GM23338 (cell line): ENCODE results near the gene UST.

ENCODE experiments used
- EZH2 ChIP-seq: fragments of 200-600 bp; sonication (generic); IDR thresholded peaks from one replicate; pipeline ENCODE4 v1.8.0; 2017; ENCODE audit warnings: antibody characterized with exemption, mild to moderate bottlenecking, low read depth; ENCODE audit not compliant: unreplicated experiment
- POLR2AphosphoS5 ChIP-seq: IDR thresholded peaks from 2 replicates; pipeline ENCODE4 v1.6.1; 2016; ENCODE audit warnings: antibody characterized with exemption, low read depth
- TF ChIP-seq, protein P1 (sequence below), 2 experiments: fragments of 200-600 bp in 1 of 2; sonication (generic) in 1 of 2; conservative IDR thresholded peaks; 2 replicates each; pipeline versions ENCODE4 v1.5.1 to v1.6.1; 2016 to 2017; ENCODE audit warnings: antibody characterized with exemption in 2 of 2, low read depth in 2 of 2, mild to moderate bottlenecking in 2 of 2, moderate library complexity in 1 of 2

DNA sequence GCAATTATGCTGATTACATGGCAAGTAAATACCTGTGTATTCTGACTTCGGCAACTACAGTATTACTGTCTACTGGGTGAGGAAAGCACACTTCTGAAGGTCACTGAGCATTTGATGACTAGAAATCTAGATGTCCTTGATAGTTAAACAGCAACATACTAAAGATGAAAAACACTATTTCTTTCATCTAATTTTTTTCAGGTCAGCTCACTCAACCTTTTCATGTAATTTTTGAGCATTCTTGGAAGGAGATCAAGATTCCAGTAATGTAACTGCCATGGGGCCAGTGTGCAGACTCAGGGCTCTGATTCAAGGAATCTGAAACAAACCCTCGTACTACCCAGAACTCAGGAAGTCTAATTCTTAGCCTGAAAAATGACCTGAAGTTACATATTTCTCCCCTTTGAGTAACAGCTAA, 348.1 kb downstream of the UST start:
- TF ChIP-seq, protein P1, sequence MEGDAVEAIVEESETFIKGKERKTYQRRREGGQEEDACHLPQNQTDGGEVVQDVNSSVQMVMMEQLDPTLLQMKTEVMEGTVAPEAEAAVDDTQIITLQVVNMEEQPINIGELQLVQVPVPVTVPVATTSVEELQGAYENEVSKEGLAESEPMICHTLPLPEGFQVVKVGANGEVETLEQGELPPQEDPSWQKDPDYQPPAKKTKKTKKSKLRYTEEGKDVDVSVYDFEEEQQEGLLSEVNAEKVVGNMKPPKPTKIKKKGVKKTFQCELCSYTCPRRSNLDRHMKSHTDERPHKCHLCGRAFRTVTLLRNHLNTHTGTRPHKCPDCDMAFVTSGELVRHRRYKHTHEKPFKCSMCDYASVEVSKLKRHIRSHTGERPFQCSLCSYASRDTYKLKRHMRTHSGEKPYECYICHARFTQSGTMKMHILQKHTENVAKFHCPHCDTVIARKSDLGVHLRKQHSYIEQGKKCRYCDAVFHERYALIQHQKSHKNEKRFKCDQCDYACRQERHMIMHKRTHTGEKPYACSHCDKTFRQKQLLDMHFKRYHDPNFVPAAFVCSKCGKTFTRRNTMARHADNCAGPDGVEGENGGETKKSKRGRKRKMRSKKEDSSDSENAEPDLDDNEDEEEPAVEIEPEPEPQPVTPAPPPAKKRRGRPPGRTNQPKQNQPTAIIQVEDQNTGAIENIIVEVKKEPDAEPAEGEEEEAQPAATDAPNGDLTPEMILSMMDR (conservative IDR thresholded peaks at IDR 0.05; ENCODE audit: low read depth in 2 of 2), result no peak
- no peak for TF ChIP-seq EZH2
- TF ChIP-seq POLR2AphosphoS5, result no peak
